Liver (tissue), 3 donors: ENCODE measurements around the gene ST6GALNAC5.

Experiments
- EGR1 ChIP-seq, 2 donors: IDR thresholded peaks; 2 replicates each; pipeline ENCODE4 v1.6.1; 2016 to 2018; ENCODE audit warnings: antibody characterized with exemption in 2 of 2, low read depth in 2 of 2
- GABPA ChIP-seq, 2 donors: IDR thresholded peaks in 1 of 2; conservative IDR thresholded peaks in 1 of 2; 2 replicates each; pipeline ENCODE4 v1.6.1; 2016; ENCODE audit warnings: antibody characterized with exemption in 2 of 2, mild to moderate bottlenecking in 1 of 2, moderate library complexity in 1 of 2
- JUND ChIP-seq, 2 donors: IDR thresholded peaks; 2 replicates each; pipeline ENCODE4 v1.6.1; 2016; ENCODE audit warnings: antibody characterized with exemption in 2 of 2
- RAD21 ChIP-seq, 2 donors: IDR thresholded peaks; 2 replicates each; pipeline ENCODE4 v1.6.1; 2016; ENCODE audit warnings: antibody characterized with exemption in 2 of 2, mild to moderate bottlenecking in 2 of 2
- RXRA ChIP-seq, 2 donors: IDR thresholded peaks; 2 replicates each; pipeline ENCODE4 v1.6.1; 2017 to 2018; ENCODE audit warnings: antibody characterized with exemption in 2 of 2, mild to moderate bottlenecking in 1 of 2
- TF ChIP-seq, protein P1 (sequence below): fragments of 150-350 bp; IDR thresholded peaks from 2 replicates; pipeline ENCODE4 v1.5.1; 2017; ENCODE audit warnings: improper control_type of control experiment, low read depth, low read length; ENCODE audit not compliant: missing input control
- TF ChIP-seq, protein P2 (sequence below): IDR thresholded peaks from 2 replicates; pipeline ENCODE4 v1.6.1; 2016; ENCODE audit warnings: antibody characterized with exemption
- donor health status: healthy.
- donor health status: healthy.

DNA sequence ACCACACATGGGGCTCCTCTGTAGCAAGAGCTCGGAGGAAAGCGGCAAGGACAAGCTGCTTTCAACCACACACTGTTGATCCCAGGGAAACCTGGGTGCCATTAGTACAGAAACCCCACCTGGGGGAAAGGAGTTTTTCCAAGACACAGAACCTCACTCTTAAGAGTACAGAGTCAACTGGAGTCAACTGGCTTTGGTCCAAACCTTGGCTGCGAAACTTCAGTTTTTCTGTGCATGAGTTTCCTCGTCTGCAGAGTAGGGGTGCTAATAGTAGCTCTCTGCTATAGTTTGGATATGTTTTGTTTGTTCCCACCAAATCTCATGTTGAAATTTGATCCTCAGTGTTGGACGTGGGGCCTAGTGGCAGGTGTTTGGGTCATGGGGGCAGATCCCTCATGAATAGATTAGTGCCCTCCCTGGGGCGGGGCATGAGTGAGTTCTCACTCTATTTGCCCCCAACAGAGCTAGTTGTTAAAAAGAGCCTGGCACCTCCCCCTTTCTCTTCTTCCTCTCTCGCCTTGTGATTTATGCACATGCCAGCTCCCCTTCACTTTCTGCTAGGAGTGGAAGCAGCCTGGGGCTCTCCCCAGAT, 190.8 kb downstream of the ST6GALNAC5 start:
- TF ChIP-seq, protein P1, sequence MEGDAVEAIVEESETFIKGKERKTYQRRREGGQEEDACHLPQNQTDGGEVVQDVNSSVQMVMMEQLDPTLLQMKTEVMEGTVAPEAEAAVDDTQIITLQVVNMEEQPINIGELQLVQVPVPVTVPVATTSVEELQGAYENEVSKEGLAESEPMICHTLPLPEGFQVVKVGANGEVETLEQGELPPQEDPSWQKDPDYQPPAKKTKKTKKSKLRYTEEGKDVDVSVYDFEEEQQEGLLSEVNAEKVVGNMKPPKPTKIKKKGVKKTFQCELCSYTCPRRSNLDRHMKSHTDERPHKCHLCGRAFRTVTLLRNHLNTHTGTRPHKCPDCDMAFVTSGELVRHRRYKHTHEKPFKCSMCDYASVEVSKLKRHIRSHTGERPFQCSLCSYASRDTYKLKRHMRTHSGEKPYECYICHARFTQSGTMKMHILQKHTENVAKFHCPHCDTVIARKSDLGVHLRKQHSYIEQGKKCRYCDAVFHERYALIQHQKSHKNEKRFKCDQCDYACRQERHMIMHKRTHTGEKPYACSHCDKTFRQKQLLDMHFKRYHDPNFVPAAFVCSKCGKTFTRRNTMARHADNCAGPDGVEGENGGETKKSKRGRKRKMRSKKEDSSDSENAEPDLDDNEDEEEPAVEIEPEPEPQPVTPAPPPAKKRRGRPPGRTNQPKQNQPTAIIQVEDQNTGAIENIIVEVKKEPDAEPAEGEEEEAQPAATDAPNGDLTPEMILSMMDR: no peak
- TF ChIP-seq JUND (IDR thresholded peaks at IDR 0.05) (no peak), EGR1 (IDR thresholded peaks at IDR 0.05; ENCODE audit: low read depth in 2 of 2) (no peak), RXRA (IDR thresholded peaks at IDR 0.05) (no peak), GABPA (IDR thresholded peaks at IDR 0.05 in 1 of 2, conservative IDR thresholded peaks at IDR 0.05 in 1 of 2) (no peak), RAD21 (IDR thresholded peaks at IDR 0.05) (no peak)
- TF ChIP-seq, protein P2, sequence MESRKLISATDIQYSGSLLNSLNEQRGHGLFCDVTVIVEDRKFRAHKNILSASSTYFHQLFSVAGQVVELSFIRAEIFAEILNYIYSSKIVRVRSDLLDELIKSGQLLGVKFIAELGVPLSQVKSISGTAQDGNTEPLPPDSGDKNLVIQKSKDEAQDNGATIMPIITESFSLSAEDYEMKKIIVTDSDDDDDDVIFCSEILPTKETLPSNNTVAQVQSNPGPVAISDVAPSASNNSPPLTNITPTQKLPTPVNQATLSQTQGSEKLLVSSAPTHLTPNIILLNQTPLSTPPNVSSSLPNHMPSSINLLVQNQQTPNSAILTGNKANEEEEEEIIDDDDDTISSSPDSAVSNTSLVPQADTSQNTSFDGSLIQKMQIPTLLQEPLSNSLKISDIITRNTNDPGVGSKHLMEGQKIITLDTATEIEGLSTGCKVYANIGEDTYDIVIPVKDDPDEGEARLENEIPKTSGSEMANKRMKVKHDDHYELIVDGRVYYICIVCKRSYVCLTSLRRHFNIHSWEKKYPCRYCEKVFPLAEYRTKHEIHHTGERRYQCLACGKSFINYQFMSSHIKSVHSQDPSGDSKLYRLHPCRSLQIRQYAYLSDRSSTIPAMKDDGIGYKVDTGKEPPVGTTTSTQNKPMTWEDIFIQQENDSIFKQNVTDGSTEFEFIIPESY: no peak
